Activated effector memory CD4-positive, alpha-beta T cell treated with anti-CD3 and anti-CD28 coated beads, Interleukin-2, amount 50 U/mL, for 16 hours (primary cell): Measurements from ENCODE around the gene GPR68.
"Not testable (repeated sequence)": the region's sequence is repeated elsewhere in the genome, so short reads cannot be mapped to it uniquely, and the experiment has no call there.

Experiments
- DNase-seq: peaks from one replicate; pipeline ENCODE4 v3.0.0-alpha.2; 2020

GPR68 gene

DNA sequence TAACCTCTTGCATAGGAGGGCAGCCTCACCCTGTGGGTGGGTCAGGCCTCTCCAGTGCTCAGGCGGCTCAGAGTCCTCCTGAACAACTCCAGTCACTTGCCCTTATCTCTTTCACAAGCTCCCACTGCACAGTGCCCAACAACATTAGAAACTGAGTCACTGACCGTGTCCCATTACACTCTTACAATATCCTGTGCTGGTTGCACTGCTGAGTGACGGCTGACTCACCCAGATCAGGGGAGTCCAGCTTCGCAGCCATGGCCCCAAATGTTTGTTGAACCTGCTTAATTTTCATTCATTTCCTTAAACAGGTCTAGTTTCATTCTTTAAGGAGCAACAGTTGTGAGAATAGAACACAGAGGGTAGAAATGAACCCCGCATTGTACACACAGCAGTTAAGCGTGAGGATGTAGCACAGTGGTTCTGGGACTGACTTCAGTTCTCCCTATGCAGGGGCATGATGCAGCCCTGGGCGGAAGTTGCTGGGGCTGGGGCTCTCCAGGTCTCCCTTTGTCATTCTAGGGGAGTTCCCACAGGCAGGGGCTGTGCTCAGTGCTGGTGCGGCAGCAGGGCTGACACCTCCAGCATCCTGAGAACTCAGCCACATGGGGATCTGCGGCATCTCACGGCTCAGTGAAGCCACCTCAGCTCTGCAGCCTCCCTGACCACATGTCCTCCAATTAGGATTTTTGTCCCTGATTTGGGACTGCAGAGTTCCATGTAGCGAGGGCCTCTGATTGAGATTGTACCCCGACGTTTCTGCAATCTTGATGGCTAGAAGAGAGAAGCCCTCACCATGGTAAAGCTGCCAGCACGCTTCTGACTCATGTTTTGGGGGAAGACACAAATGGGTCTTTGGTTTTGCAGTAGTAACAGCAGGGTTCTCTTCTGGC is 16.1 kb downstream of the GPR68 start:
- DNase-seq = peak; percentile 94

DNA sequence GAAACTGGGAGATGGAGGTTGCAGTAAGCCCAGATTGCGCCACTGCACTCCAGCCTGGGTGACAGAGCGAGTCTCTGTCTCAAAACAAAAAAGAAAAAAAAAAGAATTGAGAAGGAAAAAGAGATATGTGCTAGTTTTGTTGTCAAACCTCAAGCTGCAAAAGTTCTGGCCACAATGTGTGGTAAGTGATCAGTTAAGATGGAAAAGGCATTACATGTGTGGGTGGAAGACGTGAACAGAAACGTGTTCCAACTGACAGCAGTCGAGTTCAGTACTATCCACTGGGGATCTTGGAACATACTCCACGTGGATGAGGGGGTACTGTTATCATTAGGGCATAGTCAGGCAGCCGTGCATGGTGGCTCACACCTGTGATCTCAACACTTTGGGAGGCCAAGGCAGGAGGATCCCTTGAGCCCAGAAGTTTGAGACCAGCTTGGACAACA is 17.3 kb downstream of the GPR68 start:
- no peak for DNase-seq

DNA sequence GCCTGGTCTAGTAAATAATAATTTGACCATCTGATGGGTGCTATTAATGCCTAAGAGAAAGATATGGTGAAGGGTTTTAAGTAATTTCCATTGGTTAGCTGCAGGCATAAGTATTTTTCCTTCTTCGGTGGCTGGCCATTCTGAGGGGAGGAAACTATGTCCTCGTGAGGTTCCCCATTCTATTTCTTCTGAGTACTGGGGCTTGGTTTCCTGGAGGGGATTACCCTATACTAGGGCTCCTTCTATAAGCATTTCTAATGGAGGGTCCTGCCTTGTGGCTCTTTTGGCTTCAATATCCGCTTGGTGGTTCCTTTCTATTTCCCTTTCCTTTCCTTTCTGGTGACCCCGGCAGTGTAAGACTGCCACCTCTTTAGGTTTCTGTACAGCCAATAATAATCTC is 18.1 kb downstream of the GPR68 start:
- not testable (repeated sequence) for DNase-seq

DNA sequence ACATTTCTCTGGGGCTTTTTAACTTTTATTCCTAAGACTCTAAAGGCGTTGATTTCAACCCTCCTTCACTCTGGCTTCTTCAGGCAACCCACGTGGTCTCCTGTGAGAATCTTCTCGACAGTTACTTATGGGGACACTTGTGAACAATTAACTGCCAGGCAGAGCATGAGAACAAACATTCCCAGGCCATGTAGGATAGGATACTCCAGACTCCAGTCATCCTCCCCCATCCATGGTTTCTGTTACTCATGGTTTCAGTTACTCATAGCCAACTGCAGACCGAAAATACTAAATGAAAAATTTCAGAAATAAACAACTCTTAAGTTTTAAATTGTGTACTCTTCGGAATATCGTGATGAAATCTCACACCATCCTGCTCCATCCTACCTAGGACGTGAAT is 19.5 kb downstream of the GPR68 start:
- no peak for DNase-seq

DNA sequence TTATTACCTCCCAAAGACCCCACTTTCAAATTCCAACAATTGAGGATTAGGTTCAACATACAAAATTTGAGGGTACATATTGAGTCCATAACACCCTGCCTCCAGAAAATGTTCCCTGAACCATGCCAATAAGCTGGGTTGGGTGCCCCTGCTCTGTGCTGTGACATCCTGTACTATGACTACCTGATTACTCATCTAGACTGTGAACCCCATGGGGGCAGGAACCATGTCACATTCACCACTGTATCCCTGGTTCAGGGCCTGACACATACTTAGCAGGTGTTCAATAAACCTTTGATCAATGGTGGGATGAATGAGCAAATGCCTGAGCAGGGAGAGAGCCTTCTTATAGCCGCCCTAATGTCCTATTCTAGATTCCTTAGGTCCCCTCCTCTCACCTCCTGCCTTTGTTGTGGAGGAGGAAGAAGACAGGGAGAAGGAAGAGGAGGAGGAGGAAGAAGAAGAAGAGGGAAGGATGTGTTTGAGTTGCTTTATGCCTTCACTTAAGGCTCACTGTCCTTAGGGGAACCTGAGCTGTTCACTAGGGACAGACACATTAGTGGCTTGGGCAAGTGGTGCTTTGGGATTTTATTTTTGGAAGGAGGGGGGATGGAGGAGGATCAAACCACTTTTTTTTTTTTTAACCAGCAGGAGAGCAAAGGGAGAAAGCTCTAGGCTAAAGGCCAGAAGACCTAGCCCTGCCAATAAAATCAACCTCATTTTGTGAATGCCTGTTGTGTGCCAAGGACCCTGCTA is 21.3 kb downstream of the GPR68 start:
- DNase-seq = peak; percentile 73

DNA sequence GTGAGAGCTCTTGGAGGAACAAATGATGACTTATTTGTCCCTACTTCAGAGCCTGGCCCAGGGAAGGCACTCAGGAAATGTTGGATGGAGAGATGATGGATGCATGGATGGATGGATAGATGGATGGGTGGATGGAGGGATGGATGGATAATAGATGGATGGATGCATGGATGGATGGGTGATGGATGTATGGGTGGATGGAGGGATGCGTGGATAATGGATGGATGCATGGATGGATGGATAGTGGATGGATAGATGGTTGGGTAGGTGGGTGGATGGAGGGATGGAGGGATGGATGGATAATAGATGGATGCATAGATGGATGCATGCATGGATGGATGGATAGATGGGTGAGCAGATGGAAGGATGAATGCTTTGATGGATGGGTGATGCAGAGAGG is 23.2 kb downstream of the GPR68 start:
- DNase-seq = no peak

DNA sequence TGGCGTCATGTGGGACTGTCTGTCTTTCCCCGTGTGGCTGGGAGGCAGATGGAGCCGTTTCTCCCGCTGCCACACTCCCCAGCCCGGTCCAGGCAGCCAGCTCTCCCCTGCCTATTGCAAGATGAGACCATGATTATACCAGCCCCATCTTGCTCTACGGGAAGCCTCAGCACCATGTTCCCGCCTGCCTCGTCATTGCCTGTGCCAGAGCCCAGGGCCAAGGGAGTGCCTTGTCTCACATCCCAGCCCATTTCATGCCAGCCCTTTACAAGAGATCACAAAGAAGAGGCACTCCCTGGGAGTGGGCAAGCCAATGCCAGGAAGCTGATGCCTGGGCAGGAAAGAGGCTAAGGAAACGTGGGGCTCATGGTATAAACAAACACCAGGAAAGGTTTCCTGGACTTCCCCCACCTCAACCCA is 23.9 kb downstream of the GPR68 start:
- DNase-seq = no peak

DNA sequence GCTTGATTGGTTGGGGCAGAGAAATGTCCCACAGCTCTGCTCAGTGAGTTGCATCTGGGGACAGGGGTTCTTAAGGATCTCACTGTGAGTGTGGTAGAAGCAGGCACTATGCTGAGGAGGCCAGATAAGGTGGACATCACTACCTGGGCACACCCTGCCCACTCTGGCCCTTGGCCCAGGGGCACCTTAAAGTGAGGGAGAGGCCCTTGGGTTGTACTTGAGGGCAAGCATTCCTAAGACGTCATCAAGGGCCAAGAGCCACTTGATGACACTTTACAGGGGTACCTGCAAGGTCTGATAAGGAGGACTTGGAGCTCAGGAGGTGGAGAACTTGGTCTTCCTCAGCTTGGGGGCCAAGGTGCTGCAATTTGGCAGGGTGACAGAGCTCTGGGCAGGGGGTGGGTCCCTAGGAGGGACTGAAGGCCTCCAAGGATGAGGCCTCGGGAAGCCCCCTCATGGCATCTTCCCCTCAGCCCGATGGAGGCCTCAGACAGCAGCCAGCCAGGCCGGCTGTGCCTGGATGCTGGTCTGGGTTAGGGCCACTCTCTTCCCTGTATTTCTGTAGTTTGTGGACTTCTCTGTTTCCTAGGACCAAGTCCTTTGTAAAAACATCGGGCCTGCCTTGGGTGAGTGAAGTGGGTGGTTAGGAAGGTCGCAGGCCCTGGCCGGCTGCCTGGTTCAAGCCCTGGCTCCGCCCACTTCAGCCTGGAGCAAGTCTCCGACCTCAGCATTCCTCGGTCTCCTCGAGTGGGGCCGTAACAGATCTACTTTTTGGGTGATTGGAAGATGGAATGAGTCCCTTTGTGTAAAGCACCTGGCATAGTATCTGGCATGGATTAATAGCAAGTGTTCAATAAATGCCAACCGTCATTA is 24.8 kb downstream of the GPR68 start:
- DNase-seq = no peak

DNA sequence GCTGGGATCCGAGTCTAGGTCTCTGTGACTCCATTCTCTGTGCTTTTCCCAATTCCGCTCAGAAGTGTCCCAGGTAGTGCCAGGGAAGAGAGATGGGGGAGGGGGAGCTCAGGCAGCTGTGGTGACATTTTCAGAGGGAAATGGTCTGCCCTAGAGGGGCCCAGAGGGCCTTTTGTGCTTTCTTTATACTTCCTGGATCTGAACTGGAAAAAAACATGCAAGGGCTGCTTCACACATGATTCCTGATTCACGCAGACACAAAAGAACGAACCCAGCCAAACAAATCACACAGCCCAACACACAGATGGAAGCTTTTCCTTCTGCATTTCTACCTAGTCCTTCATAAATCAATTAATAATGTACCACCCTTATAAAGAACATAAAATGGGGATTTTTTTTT is 26.5 kb downstream of the GPR68 start:
- DNase-seq = no peak

DNA sequence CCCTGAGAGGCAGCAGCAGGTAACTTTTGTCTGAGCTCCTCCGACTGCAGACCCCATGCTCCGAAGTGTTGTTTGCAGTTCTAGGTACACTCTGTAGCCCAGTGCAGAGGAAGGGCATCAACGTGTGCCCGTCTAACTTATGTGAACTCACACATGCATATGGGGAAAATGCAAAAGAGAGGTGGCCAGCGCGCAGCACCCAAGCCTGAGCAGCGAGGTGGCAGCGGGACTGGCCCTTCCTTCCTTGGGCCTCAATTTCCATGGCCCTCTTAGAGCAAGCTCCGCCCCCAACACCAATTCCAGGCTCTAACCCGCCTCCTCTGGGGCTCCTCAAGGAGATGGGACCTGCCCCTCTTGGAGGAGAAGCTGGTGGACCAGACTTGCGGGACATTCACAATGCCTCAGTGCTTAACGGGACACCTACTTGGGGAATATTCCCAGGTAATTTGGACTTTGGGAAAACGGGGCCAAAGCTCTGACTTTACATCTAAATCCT is 27.7 kb downstream of the GPR68 start:
- DNase-seq = no peak

DNA sequence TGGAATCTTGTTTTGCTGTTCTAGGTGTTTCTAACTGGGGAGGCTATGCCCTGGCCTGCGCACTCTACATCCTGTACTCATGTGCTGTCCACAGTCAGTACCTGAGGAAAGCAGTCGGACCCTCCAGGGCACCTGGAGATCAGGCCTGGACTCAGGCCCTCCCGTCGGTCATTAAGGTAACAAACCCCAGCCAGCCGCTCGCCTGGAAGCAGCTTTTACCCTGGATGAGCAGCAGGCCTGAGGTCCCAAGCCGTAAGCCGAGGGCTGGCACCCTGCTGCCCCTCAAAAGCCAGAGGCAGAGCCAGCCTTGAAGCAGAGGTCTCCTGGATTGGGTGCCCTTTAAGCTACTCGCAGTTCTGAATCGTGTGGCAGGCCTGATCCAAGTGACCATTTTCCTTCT is 29.1 kb downstream of the GPR68 start:
- no peak for DNase-seq

DNA sequence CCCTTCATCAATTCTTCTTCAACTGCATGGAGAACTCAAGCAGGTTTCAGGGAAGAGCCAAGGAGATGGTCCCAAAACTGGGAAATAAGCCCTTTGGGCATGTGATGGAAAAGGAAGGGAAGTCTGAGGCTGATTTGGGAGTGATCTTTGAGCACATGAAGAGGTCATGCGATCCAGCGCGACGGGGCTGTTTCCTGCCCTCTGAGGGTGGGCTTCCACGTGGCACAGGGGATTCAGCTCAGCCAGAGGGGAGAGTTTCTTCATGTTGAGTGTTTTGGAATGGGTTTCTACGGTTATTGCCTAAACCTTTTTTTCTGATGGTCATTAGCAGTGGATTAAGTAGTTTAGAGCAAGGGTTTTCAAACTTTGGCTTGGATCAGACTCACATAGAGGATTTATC is 30.2 kb downstream of the GPR68 start:
- DNase-seq = no peak

DNA sequence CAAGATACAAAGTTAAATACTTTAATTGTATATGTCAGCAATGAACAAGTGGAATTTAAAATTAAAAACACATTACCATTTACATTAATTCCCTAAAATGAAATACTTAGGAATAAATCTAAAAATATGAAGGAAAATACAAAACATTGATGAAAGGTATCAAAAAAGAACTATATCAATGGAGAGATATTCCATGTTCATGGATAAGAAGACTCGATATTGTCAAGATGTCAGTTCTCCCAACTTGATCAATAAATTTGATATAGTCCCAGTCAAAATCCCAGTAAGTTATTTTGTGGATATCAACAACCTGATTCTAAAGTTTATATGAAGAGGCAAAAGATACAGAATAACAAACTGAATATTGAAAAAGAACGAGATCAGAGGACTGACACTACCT is 33.5 kb downstream of the GPR68 start:
- DNase-seq = no peak

DNA sequence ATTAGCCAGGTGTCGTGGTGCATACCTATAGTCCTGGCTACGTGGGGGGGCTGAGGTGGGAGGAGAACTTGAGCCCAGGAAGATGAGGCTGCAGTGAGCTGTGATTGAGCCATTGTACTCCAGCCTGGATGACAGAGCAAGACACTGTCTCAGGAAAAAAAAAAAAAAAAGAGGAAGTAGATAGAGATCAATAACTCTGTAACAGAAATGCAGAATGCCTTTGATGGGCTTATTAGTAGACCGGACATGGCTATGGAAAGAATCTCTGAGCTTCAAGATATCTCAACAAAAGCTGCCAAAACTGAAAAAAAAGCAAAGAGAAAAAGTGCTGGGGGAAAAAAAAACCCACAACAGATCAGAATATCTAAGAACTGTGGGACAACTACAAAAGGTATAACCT is 37.5 kb downstream of the GPR68 start:
- no peak for DNase-seq

DNA sequence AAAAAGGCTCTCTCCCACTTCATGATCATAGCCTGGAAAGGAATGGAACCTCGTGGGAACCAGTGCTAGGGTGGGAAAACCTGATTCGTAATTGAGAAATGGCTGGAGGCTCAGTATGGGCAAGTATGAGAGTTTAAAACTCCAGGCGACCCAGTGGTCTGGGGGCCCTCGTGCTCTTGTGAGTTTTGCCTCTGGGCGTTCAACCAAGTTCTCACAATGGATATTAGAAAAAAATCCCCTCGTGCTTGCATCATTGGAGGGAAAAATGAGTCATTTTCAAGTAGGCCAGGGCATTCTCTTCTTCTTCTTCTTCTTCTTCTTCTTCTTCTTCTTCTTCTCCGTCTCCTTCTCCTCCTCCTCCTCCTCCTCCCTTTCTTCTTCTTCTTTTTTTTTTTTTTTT is 39.0 kb downstream of the GPR68 start:
- no peak for DNase-seq

DNA sequence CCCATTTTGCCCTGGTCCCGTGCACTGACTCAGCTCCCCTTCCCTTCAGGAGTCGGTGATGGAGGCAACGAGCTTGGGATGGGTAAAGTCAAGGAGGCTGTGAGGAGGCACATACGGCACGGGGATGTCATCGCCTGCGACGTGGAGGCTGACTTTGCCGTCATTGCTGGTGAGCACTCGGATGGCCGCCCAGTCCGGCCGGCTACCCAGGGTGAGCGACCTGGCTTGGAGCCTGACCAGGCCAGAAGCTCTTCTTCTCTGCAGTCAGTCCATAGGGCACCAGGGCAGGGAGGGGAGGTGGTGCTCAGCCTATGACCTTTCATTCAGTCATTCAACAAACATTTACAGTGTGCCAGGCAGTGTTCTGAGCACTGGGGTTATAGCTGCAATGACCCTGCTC is 39.8 kb downstream of the GPR68 start:
- DNase-seq = no peak

DNA sequence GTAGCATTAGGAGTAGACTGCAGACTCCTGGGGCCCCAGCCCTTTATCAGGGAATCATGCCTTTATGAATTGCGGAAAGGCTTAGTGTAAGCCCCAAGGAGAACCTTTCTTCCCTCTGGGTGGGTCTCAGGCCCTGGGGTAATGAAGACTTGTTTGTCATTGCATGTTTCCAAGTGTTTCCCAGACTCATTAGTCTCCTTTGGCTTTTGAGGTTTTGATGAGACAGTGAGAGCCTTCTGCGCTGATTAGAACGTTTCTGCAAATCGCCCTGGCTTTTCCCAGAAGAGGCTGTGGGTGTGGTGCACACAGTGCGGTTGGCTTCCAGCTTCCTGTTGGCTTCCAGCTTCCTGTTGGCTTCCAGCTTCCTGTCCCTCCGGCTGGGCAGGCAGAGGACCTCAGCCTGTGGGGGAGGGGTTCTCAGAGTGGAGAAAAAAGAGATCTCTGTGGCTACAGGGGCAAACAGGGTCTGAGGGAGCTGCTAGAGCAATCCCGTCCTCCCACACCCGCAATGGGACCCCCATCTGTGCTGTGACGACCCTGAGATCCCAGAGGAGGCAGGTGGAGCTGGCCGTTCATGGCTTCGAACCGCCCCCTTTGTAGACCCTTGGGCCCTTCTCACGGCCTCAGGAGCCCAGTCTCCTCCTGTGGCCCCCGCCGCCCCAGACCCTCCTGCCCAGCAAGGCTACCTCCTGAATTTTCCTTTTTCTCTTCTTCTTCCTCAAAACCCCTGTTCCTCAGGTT is 42.1 kb downstream of the GPR68 start:
- no peak for DNase-seq

DNA sequence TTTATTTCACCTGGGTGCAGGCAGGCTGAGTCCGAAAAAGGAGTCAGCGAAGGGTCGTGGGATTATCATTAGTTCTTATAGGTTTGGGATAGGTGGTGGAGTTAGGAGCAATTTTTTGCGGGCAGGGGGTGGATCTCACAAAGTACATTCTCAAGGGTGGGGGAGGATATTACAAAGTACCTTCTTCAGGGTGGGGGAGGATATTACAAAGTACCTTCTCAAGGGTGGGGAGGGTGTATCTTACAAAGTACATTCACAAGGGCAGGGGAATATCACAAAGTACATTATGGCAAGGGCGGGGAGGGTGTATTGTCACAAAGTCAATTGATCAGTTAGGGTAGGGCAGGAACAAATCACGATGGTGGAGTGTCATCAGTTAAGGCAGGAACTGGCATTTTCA is 43.7 kb downstream of the GPR68 start:
- DNase-seq = not testable (repeated sequence)

DNA sequence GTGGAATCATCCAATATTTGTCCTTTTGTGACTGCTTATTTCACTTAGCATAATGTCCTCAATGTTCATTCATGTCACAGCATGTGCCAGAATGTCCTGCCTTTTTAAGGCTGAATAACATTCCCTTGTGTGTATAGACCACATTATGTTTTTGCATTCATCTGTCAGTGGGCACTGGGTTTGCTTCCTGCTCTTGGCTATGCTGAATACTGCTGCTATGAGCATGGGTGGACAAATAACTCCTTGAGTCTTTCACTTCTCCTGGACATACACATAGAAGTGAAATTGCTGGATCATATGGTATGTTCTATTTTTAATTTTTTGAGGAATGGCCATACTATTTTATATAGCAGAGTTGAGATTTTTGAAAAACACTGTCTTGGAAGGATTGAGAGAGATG is 46.9 kb downstream of the GPR68 start:
- DNase-seq = no peak

DNA sequence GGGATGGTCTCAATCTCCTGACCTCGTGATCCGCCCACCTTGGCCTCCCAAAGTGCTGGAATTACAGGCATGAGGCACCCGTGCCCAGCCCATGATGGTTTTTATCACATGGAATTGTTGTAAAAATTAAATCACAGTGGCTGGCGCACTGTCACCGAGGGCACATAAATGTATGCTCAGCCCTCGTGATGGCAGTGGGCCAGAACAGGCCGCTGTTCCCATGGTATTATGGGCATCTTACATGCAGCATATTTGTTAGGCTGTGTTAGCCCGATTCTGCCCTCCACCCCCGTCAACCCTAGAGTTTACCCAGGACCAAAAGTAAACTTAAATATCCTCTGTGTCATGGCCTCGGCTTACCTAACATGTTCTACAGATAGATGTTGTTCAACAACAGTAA is 48.6 kb downstream of the GPR68 start:
- no peak for DNase-seq

DNA sequence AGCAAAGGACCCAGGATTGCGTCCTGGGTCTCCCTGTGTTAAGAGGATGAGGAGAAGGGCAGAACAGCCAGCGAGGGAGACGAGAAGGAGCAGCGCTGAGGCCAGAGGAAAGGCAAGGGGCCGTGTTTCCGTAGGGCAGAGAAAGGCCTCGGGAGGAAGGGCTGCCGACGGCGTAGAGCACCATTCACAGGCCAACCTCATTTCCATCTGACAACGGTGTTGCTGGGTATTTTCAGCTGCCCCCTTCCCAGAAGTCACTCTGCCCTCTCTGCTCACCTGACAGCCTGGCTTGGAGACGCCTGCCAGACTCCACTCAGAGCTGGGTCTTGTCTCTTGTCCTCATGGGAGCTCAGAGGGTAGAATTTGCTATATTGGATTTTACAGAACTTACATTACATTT is 51.4 kb downstream of the GPR68 start:
- DNase-seq = no peak

DNA sequence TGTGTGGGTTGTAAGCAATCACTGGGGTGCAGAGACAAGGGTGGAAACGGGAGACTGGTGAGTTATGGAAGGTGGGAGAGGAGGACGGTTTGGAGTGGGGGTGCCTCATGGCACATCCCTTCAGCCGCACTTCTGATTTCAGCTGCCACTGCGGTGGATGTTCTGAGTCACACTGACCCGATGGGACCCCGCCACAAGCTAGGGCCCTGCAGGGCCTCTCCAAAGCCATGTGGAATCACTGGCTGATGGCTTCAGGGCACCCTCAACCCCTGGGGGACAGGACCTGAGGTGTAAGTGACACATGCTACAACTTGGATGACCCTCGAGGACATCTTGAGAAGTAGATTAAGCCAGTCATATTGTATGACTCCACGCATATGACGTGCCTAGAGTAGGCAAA is 53.7 kb downstream of the GPR68 start:
- no peak for DNase-seq
